ENCODE data around the gene SLC6A3.

DNA sequence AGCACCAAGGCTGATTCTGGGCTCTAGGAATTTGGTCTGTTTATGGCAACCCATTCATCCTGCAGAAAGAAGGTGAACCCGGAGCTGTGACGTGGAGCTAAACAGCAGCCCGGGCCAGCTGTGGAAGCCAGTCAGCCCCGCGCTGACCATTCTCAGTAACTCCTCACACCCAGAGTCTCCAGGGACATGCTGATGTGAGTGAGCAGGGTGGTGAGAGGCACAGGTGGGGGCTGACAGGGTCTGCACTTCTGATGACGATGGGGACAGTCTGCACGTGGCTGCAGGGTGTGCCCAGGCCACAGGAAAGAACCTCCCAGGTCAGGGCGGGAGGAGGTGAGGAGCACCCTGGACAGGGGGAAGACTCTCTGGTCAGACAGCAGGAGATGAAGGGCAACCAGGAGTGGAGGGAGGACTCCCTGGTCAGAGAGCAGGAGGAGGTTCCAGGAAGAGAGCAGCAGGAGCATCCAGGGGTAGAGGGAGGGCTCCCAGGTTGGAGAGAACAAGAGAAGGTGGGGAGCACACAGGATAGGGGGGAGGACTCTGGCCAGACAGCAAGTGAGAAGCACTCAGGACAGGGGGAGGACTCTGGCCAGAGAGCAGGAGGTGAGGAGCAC, 26.1 kb upstream of the SLC6A3 start:
- TF ChIP-seq, protein P1, sequence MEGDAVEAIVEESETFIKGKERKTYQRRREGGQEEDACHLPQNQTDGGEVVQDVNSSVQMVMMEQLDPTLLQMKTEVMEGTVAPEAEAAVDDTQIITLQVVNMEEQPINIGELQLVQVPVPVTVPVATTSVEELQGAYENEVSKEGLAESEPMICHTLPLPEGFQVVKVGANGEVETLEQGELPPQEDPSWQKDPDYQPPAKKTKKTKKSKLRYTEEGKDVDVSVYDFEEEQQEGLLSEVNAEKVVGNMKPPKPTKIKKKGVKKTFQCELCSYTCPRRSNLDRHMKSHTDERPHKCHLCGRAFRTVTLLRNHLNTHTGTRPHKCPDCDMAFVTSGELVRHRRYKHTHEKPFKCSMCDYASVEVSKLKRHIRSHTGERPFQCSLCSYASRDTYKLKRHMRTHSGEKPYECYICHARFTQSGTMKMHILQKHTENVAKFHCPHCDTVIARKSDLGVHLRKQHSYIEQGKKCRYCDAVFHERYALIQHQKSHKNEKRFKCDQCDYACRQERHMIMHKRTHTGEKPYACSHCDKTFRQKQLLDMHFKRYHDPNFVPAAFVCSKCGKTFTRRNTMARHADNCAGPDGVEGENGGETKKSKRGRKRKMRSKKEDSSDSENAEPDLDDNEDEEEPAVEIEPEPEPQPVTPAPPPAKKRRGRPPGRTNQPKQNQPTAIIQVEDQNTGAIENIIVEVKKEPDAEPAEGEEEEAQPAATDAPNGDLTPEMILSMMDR (IDR thresholded peaks at IDR 0.05), result no peak
- TF ChIP-seq POLR2A (IDR thresholded peaks at IDR 0.05) (no peak), EP300 (IDR thresholded peaks at IDR 0.05; ENCODE audit: low read depth) (no peak)
